Measurements from ENCODE around the gene DDN.

Gene DDN

DNA sequence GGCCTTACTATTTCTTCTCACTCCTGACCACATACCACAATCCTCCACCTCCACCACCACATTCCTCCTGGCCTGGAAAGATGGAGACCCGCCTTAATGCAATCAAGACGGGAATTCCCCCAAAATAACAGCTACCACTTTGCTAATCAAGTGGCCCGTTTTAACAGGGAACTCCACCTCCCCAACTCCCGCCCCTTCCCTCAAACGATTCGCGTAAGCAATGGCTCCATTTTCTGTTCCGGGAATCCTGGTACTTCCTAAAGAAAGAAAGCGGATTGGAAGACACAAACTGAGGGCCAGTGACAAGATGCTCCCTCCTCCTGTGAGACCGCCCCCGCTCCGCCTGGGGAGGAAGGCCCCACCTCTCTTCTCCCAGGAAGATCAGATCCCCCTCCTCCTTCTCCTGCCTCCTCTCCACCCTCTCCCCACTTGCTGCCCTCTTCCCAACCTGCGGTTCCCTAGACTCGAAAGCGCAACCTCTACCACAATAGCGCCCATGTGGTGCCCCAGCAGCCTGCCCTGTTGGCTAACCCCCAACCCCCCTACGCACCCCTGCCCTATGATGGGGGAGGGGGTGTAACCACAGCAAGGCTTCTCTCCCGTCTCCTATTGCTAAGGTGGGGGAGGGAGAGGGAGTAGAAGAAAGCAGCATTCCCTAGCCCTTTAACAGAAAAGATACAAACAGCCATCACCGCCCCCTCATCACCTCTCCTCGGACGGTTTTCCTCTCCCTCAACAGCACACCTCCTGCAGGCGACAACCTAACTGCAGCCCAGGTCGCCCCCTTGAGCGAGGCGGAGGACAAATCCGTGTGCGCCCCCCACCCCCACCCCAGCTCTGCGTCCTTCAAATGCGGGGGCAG lies 42.7 kb downstream of the DDN start:
- peak; percentile 84 for DNase-seq (ENCODE audit: low read depth)
- peak overlapping the region; percentile 94 for H3K4me3 ChIP-seq (ENCODE audit: low read length)

DNA sequence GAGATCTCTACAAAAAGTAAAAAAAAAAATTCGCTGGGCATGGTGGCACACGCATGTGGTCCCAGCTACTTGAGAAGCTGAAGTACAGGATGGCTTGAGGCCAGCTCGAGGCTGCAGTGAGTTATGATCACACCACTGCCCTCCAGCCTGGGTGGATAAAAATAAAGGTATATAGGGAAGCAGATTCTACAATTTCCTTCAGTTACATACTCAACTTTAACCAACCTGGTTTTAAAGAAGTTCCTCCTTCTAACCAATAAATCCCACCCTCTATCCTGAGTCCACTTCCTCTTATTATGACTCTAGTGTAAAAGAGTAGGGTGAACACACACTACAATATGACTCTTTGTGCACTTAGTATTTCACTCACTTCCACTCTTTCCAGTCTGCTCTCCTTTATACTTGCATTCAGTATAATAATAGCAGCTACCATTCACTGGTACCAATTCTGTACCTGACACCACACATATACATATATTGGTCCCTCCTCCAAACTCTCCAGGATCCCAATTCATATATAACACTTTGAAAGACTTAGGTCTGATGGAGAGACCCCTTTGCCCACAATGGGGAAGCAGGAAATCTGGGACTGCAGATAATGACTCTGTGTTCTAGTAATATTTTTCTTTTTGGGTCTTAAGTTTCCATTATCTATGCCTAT lies 44.2 kb downstream of the DDN start:
- no peak for DNase-seq (ENCODE audit: low read depth)
- TF ChIP-seq, protein P1, sequence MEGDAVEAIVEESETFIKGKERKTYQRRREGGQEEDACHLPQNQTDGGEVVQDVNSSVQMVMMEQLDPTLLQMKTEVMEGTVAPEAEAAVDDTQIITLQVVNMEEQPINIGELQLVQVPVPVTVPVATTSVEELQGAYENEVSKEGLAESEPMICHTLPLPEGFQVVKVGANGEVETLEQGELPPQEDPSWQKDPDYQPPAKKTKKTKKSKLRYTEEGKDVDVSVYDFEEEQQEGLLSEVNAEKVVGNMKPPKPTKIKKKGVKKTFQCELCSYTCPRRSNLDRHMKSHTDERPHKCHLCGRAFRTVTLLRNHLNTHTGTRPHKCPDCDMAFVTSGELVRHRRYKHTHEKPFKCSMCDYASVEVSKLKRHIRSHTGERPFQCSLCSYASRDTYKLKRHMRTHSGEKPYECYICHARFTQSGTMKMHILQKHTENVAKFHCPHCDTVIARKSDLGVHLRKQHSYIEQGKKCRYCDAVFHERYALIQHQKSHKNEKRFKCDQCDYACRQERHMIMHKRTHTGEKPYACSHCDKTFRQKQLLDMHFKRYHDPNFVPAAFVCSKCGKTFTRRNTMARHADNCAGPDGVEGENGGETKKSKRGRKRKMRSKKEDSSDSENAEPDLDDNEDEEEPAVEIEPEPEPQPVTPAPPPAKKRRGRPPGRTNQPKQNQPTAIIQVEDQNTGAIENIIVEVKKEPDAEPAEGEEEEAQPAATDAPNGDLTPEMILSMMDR (conservative IDR thresholded peaks at IDR 0.05; ENCODE audit: low read depth, low read length), result no peak
- H3K4me3 ChIP-seq (ENCODE audit: low read length), result no peak overlapping the region

More for the DNA sequence above, 42.7 kb downstream of the DDN start:
- TF ChIP-seq, protein P1 (conservative IDR thresholded peaks at IDR 0.05; ENCODE audit: low read depth, low read length), result peak; percentile 16

- no peak overlapping the region for H3K4me3 ChIP-seq (ENCODE audit: low read length)
- no peak for DNase-seq (ENCODE audit: low read depth)
- TF ChIP-seq, protein P1 (conservative IDR thresholded peaks at IDR 0.05; ENCODE audit: low read depth, low read length), result no peak
These were observed 45.1 kb downstream of the DDN start for GRCh38 chr12:48954061-48954460.

- TF ChIP-seq, protein P1 (conservative IDR thresholded peaks at IDR 0.05; ENCODE audit: low read depth, low read length), result no peak
- no peak for DNase-seq (ENCODE audit: low read depth)
- no peak overlapping the region for H3K4me3 ChIP-seq (ENCODE audit: low read length)
These were observed 46.5 kb downstream of the DDN start for GRCh38 chr12:48952691-48953090.

GRCh38 chr12:48947727-48948126 lies 51.4 kb downstream of the DDN start:
- no peak overlapping the region for H3K4me3 ChIP-seq (ENCODE audit: low read length)
- TF ChIP-seq, protein P1 (conservative IDR thresholded peaks at IDR 0.05; ENCODE audit: low read depth, low read length), result no peak
- DNase-seq (ENCODE audit: low read depth), result no peak

DNA sequence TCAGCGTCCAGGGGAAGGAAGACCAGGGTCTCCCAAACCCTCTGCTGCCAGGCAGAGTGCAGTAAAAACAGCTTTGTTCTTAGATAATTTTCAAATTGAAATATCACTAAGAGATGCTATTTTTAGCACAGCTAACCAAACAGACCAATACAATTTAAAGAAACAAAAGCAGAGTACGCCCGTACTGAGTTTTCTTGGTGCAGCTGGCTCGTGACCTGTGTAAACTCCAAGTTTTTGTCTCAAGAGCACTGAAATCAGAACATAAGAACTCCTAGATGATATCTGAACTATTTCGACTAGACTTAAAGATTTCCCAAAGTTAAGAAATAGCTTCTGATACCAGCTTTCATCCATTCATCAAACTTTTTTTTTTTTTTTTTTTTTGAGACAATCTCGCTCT lies 52.2 kb downstream of the DDN start:
- no peak for DNase-seq (ENCODE audit: low read depth)
- H3K4me3 ChIP-seq (ENCODE audit: low read length), result no peak overlapping the region
- TF ChIP-seq, protein P1 (conservative IDR thresholded peaks at IDR 0.05; ENCODE audit: low read depth, low read length), result no peak
